Erythroblast (primary cell): Measurements from ENCODE around the gene CGNL1.

Source experiments
- GATA1 ChIP-seq: IDR thresholded peaks from 2 replicates; pipeline ENCODE4 v1.6.1; 2011; ENCODE audit warnings: low read depth, mild to moderate bottlenecking, control low read depth, low read length, moderate library complexity
- POLR2A ChIP-seq: IDR thresholded peaks from 2 replicates; pipeline ENCODE4 v1.6.1; 2011; ENCODE audit warnings: mild to moderate bottlenecking, low read length

DNA sequence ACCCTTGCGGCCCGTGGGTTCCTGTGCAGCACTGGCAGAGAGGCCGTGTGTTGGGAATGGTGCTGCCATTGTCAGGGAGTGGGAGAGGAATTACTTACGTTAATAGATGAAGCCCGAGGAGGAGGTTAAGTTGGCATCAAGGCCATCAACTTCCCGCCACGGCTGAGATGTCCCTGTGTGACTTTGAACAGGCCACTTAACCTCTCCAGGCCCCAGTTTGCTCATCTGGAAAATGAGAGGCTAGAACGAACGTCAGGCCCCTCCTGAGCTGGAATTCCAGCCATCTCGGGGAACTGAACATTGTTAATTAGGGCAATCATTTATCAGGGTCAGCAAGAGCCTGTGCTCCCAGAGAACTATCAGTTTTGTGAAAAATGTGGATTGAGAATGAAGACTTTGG lies 124.0 kb downstream of the CGNL1 start:
- TF ChIP-seq POLR2A (no peak), GATA1 (no peak)
